Adrenal gland (tissue), 12 donors: Measurements from ENCODE around the gene SPA17. TPM values are rescaled to one million over a fixed set of nuclear protein-coding genes. Genes with fewer than 3 reads are reported as not detected.
A peak's percentile ranks its signal among the peaks of the same experiment; 100 is the strongest.

Experiments used
- DNase-seq, 7 donors: peaks; one replicate each; pipeline ENCODE4 v3.0.0-alpha.2; 2019 to 2020
- H3K27ac ChIP-seq, 5 donors: fragments of 200-600 bp; sonication (generic) in 4 of 5; 1 replicate in 3 of 5; 2 replicates in 2 of 5; pipeline versions ENCODE4 v1.5.1 to v1.8.0; 2016 to 2020; ENCODE audit warnings: mild to moderate bottlenecking in 1 of 5
- H3K27me3 ChIP-seq: fragments of 200-600 bp; 2 replicates; pipeline ENCODE4 v1.8.0; 2021
- H3K36me3 ChIP-seq, 2 donors: fragments of 200-600 bp; replicated peaks in 1 of 2; 1 replicate in 1 of 2; 2 replicates in 1 of 2; pipeline versions ENCODE4 v1.5.1 to v1.8.0; 2018 to 2022
- H3K4me1 ChIP-seq, 2 donors: fragments of 200-600 bp; replicated peaks in 1 of 2; 1 replicate in 1 of 2; 2 replicates in 1 of 2; pipeline versions ENCODE4 v1.5.1 to v1.8.0; 2018 to 2021
- H3K4me3 ChIP-seq, 4 donors: fragments of 200-600 bp; sonication (generic) in 3 of 4; one replicate each; pipeline ENCODE4 v1.5.1; 2016 to 2018
- H3K9me3 ChIP-seq, 3 donors: fragments of 200-600 bp; sonication (generic) in 1 of 3; replicated peaks in 1 of 3; 1 replicate in 2 of 3; 2 replicates in 1 of 3; pipeline versions ENCODE4 v1.5.1 to v1.8.0; 2016 to 2021
- CTCF ChIP-seq, 6 experiments: fragments of 450-650 bp in 4 of 6; fragments of 200-600 bp in 2 of 6; sonication (generic) in 1 of 6; IDR thresholded peaks; 1 replicate in 5 of 6; 2 replicates in 1 of 6; pipeline versions ENCODE4 v1.5.1 to v1.8.0; 2016 to 2021; ENCODE audit warnings: antibody characterized with exemption in 6 of 6, mild to moderate bottlenecking in 2 of 6, moderate library complexity in 1 of 6
- POLR2A ChIP-seq, 2 donors: fragments of 450-650 bp; IDR thresholded peaks; one replicate each; pipeline ENCODE4 v1.6.1; 2017; ENCODE audit warnings: antibody characterized with exemption in 2 of 2, mild to moderate bottlenecking in 2 of 2, moderate library complexity in 1 of 2
- WGBS, 4 donors: extraction: QIAGEN DNeasy Blood & Tissue Kit in 2 of 4; methylation state at CpG; one replicate each; pipeline versions ENCODE4 v1.1.5 to v1.1.7; 2013 to 2017; 5-methylcytosine and 5-hydroxymethylcytosine counted together
- intact Hi-C, 2 donors: fragments of 100-400 bp; cut with DNase I; formaldehyde crosslinking; loops; one replicate each; pipeline versions ENCODE4 v1.14.1 to v1.15.0; 2022 to 2023
- polyA plus RNA-seq, 3 donors: library from polyadenylated mRNA; stranded (reverse); fragments of 200-250 nt in 2 of 3; fragments of 350-450 nt in 1 of 3; fragmentation: Illumina TruSeq in 1 of 3; extraction: RNeasy Lipid Tissue Mini Kit (QIAGEN cat#74804) in 1 of 3; gene quantifications; one replicate each; pipeline ENCODE4 v1.2.3, GENCODE V29; 2013 to 2014
- total RNA-seq, 9 donors: library from RNA; depleted of rRNA in 4 of 9; stranded (reverse); fragments of >200 nt in 4 of 9; fragments of 120-200 nt in 1 of 9; fragmentation: NEBNext Ultra II Directional in 1 of 9; extraction: Animal tissue kit (Norgen Biotek cat#: 25700) in 1 of 9; gene quantifications; one replicate each; pipeline versions ENCODE4 v1.1.0 to v1.2.4, GENCODE V29; 2013 to 2023
- donor health status: healthy with polysubstance abuse.
- donor health status: Bipolar disorder and iron deficiency.
- donor health status: DM: yes; HTN: yes; CAD: no.
- donor health status: DM: no; HTN: no; CAD: no.
- donor health status: DM: no; HTN: no; CAD: no.
- donor health status: DM: yes; HTN: yes; CAD: no.

The SPA17 gene
- total and polyA plus RNA-seq, 12 donors = 1.3 to 14.8 (median 3.7) TPM

- H3K9me3 ChIP-seq = no peaks in the 10 kb centered on the region
- no peaks in the 10 kb centered on the region for H3K4me1 ChIP-seq
- DNase-seq = no peak
- no peaks in the 10 kb centered on the region for H3K27me3 ChIP-seq
- no peak overlapping the region for H3K4me3 ChIP-seq
- H3K27ac ChIP-seq = no peak overlapping the region
- TF ChIP-seq CTCF (IDR thresholded peaks at IDR 0.05) (no peak), POLR2A (IDR thresholded peaks at IDR 0.05) (no peak)
- 77 to 83% (median 81%) methylated on average over 4 of the region's 4 CpGs for WGBS, 4 donors
- intact Hi-C loops = no loop called here
- H3K36me3 ChIP-seq = no peaks in the 10 kb centered on the region
These were observed 34.1 kb downstream of the SPA17 start for GRCh38 chr11:124707829-124708228.

- no peak overlapping the region for H3K27ac ChIP-seq
- no peak overlapping the region for H3K4me3 ChIP-seq
- no peaks in the 10 kb centered on the region for H3K9me3 ChIP-seq
- H3K36me3 ChIP-seq = no peaks in the 10 kb centered on the region
- no peaks in the 10 kb centered on the region for H3K27me3 ChIP-seq
- 69 to 84% (median 76%) methylated on average over 3 of the region's 3 CpGs for WGBS, 4 donors
- TF ChIP-seq CTCF (IDR thresholded peaks at IDR 0.05) (no peak), POLR2A (IDR thresholded peaks at IDR 0.05) (no peak)
- intact Hi-C loops = no loop called here
- no peak for DNase-seq
- peaks cover 0 to 2% of the 10 kb centered on the region in 2 donors for H3K4me1 ChIP-seq
These were observed 38.7 kb downstream of the SPA17 start for GRCh38 chr11:124712392-124712791.

GRCh38 chr11:124716591-124716990, 42.9 kb downstream of the SPA17 start:
- intact Hi-C loops = no loop called here
- H3K27ac ChIP-seq = no peak overlapping the region
- no peak for TF ChIP-seq CTCF (IDR thresholded peaks at IDR 0.05)
- TF ChIP-seq POLR2A (IDR thresholded peaks at IDR 0.05) = no peak
- peaks cover 5 to 12% of the 10 kb centered on the region in 2 donors for H3K4me1 ChIP-seq
- no peaks in the 10 kb centered on the region for H3K9me3 ChIP-seq
- WGBS, 4 donors = 43 to 66% (median 53%) methylated on average over 3 of the region's 3 CpGs
- no peak for DNase-seq
- no peaks in the 10 kb centered on the region for H3K36me3 ChIP-seq
- no peak overlapping the region for H3K4me3 ChIP-seq
- peaks cover 11% of the 10 kb centered on the region for H3K27me3 ChIP-seq

- TF ChIP-seq POLR2A (IDR thresholded peaks at IDR 0.05) (no peak), CTCF (IDR thresholded peaks at IDR 0.05) (no peak)
- peaks cover 5 to 12% of the 10 kb centered on the region in 2 donors for H3K4me1 ChIP-seq
- H3K27ac ChIP-seq = no peak overlapping the region
- intact Hi-C loops = no loop called here
- DNase-seq = no peak
- H3K36me3 ChIP-seq = no peaks in the 10 kb centered on the region
- WGBS, 4 donors = 38 to 49% (median 44%) methylated on average over 7 of the region's 7 CpGs
- no peaks in the 10 kb centered on the region for H3K9me3 ChIP-seq
- H3K4me3 ChIP-seq = peak overlapping the region in 1 of 4 donors; percentile 33
- peaks cover 11% of the 10 kb centered on the region for H3K27me3 ChIP-seq
These were observed 43.7 kb downstream of the SPA17 start for GRCh38 chr11:124717421-124717785.
